ENCODE measurements around the gene TLE3.

Gene TLE3

DNA sequence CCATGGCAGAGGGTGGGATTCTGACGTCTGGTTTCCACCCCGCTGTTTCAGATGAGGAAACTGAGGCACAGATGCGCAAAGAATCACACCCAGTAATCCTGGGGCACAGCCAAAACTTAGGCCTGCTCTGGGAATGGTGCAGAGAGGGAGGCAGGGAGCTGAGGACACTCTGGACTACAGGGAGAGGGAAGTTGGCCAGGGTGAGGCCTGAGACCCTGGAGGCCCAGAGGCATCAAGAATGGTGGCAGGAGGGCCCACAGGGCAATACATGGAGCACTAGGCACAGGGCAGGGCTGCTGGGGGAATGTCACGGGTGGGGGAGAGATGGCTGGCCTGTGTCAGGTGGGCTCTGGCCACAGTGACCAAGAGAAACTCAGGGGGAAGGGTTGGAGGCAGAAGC, 63.6 kb downstream of the TLE3 start:
- TF ChIP-seq, protein P1, sequence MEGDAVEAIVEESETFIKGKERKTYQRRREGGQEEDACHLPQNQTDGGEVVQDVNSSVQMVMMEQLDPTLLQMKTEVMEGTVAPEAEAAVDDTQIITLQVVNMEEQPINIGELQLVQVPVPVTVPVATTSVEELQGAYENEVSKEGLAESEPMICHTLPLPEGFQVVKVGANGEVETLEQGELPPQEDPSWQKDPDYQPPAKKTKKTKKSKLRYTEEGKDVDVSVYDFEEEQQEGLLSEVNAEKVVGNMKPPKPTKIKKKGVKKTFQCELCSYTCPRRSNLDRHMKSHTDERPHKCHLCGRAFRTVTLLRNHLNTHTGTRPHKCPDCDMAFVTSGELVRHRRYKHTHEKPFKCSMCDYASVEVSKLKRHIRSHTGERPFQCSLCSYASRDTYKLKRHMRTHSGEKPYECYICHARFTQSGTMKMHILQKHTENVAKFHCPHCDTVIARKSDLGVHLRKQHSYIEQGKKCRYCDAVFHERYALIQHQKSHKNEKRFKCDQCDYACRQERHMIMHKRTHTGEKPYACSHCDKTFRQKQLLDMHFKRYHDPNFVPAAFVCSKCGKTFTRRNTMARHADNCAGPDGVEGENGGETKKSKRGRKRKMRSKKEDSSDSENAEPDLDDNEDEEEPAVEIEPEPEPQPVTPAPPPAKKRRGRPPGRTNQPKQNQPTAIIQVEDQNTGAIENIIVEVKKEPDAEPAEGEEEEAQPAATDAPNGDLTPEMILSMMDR (conservative IDR thresholded peaks at IDR 0.05; ENCODE audit: low read length): no peak
- no peak for DNase-seq (ENCODE audit: low read depth)
- no peak overlapping the region for H3K4me3 ChIP-seq (ENCODE audit: low read length)

DNA sequence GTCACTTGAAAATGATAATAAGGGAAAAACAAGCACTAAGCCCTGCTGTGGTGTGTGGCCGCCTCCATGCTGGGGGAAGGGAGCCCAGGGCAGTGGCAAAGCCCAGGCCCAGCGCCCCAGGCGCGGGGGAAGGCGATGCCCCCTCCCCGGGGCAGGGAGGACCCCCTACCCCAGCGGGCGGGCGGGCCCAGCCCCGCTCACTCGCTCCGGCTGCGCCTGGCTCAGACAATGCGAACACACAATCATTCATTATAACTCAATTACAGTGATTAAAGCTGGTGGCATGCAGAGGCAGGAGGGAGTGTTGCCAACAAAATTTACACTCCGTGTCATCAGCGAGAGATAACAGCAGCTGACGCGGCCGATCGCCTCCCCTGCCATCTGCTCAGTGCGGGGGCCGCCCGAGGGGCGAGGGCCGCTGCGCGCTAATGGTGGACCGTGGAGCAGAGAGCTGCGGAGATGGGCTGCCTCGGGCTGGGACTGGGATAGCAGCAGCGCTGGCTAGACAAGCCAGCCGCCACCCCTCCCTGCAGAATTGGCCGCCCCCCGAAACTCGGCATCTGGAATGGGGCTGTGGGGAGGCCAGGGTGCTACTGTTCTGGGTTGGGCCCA, 64.1 kb downstream of the TLE3 start:
- peak overlapping the region; percentile 38 for H3K4me3 ChIP-seq (ENCODE audit: low read length)
- peak; percentile 78 for DNase-seq (ENCODE audit: low read depth)
- TF ChIP-seq, protein P1 (conservative IDR thresholded peaks at IDR 0.05; ENCODE audit: low read length): no peak

DNA sequence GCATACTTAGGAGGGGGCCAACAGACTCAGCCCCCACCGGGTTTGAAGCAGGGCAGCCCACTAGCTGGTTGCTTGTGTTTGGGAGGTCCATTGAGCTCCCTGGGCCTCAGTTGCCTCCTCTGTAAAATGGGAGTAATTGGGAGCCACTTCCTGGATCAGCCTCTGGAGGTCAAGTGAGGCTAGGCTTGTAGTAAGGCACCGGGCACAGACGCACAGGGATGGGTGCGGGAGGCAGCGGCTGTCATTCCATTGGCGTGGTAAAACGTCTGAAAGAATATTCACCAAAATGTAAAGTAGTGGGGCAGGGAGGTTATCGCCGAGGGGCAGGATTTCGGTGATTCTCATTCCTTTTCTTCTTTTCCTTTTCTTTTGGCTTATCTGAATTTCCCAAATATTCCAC, 64.6 kb downstream of the TLE3 start:
- TF ChIP-seq, protein P1 (conservative IDR thresholded peaks at IDR 0.05; ENCODE audit: low read length): no peak
- H3K4me3 ChIP-seq (ENCODE audit: low read length): peak overlapping the region; percentile 38
- no peak for DNase-seq (ENCODE audit: low read depth)

DNA sequence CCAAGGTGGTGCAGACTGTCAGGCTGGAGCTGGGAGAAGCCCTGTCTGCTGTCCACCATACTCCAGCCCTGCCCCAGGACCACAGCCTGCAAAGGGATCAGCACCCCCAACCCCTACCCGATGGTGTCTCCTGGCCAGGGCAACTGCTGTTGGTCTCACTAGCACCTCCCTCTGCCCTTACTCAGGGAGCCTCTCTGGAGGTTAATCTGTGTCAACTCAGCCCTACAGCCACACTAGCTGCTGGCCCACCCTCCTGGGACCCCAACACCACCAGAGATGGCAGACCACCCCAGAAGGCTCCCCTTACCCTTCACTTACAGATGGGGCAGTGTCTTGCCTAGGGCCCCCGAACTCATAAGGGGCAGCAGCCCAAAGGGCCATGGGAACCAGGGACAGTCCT, 65.2 kb downstream of the TLE3 start:
- H3K4me3 ChIP-seq (ENCODE audit: low read length): no peak overlapping the region
- TF ChIP-seq, protein P1 (conservative IDR thresholded peaks at IDR 0.05; ENCODE audit: low read length): no peak
- DNase-seq (ENCODE audit: low read depth): no peak

DNA sequence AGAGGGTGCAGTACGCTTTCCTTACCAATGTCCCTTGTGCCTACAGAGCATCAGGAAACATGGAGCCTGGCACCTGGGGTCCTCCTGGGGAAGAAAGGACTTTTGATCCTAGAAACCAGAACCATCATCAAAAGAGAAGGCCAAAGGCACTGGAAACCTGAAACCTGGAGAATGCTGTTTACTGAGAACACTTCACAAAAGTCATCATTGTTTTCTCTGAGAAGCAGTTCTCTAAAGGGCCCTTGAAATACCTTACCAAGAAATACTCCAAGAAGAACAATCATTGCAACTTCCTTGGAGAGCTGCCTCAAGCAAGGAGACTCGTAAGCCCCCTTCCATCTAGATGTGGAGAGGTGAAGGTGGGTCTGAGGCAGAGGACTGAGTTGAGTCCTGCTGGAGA, 66.0 kb downstream of the TLE3 start:
- no peak for DNase-seq (ENCODE audit: low read depth)
- H3K4me3 ChIP-seq (ENCODE audit: low read length): no peak overlapping the region
- TF ChIP-seq, protein P1 (conservative IDR thresholded peaks at IDR 0.05; ENCODE audit: low read length): no peak

DNA sequence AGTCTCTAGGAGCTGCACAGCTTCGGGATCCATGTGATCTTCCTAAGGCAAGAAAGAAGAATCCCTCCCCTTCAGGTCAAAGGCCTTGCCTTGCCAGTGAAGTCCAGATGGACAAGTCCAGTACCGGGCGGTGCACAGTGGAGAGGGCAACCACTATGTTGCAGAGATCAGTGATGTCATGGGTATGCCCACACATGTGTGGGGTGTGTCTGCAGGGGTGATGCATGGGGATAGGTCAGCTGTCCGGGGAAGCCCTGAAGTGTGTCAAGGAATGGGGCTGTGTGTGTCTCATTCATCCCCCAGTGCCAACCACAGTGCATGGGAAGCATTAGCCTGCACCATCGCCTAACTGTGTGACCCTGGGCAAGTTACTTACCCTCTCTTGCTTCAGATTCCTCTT, 66.5 kb downstream of the TLE3 start:
- TF ChIP-seq, protein P1 (conservative IDR thresholded peaks at IDR 0.05; ENCODE audit: low read length): no peak
- H3K4me3 ChIP-seq (ENCODE audit: low read length): no peak overlapping the region
- no peak for DNase-seq (ENCODE audit: low read depth)

DNA sequence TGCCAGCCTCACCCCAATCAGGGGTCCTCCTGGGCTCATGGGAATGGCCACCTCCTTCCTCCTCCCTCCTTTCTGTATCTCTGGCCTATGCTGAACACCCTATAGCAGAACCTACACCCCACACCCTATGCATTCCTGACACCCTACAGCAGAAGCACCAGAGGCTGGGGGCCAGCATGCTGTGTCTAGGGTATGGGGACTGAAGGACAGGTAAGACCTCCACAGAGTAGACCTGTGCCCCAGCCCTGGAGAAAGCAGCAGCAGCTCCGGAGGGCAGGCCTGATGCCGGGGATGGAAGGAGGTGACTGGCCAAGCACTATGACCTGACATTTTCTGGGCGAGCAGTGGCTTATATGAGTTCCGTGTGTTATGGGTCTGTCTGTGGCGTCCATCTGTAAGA, 66.9 kb downstream of the TLE3 start:
- TF ChIP-seq, protein P1 (conservative IDR thresholded peaks at IDR 0.05; ENCODE audit: low read length): no peak
- no peak overlapping the region for H3K4me3 ChIP-seq (ENCODE audit: low read length)
- no peak for DNase-seq (ENCODE audit: low read depth)

Measured in AG10803 (cell line).